ENCODE data around the gene MEX3A.

MEX3A gene

GRCh38 chr1:156101880-156102279 is 19.6 kb upstream of the MEX3A start:
- DNase-seq, result no peak

- no peak for DNase-seq
These were observed 18.1 kb upstream of the MEX3A start for GRCh38 chr1:156100205-156100995.

GRCh38 chr1:156099282-156099681 is 17.0 kb upstream of the MEX3A start:
- no peak for DNase-seq

- DNase-seq, result no peak
These were observed 16.5 kb upstream of the MEX3A start for GRCh38 chr1:156098784-156099183.

GRCh38 chr1:156097499-156098178 is 15.4 kb upstream of the MEX3A start:
- DNase-seq, result no peak

GRCh38 chr1:156096640-156097391 is 14.6 kb upstream of the MEX3A start:
- peak; percentile 81 for DNase-seq

GRCh38 chr1:156095906-156096508 is 13.7 kb upstream of the MEX3A start:
- DNase-seq, result no peak

- no peak for DNase-seq
These were observed 9.3 kb upstream of the MEX3A start for GRCh38 chr1:156091610-156092009.

- peak; percentile 91 for DNase-seq
These were observed 8.5 kb upstream of the MEX3A start for GRCh38 chr1:156090840-156091188.

- no peak for DNase-seq
These were observed 8.0 kb upstream of the MEX3A start for GRCh38 chr1:156090138-156090839.

GRCh38 chr1:156089704-156090103 is 7.4 kb upstream of the MEX3A start:
- no peak for DNase-seq

GRCh38 chr1:156086256-156086662 is 4.0 kb upstream of the MEX3A start:
- no peak for DNase-seq

- no peak for DNase-seq
These were observed 1.8 kb upstream of the MEX3A start for GRCh38 chr1:156083800-156084790.

GRCh38 chr1:156081917-156082308 is 352 bp downstream of the MEX3A start:
- no peak for DNase-seq

GRCh38 chr1:156081180-156081916 is 917 bp downstream of the MEX3A start:
- DNase-seq, result no peak

GRCh38 chr1:156080863-156081179 is 1.4 kb downstream of the MEX3A start:
- no peak for DNase-seq

GRCh38 chr1:156080241-156080862 is 1.9 kb downstream of the MEX3A start:
- no peak for DNase-seq

GRCh38 chr1:156079762-156080161 is 2.5 kb downstream of the MEX3A start:
- no peak for DNase-seq

- DNase-seq, result no peak
These were observed 3.5 kb downstream of the MEX3A start for GRCh38 chr1:156078728-156079127.

GRCh38 chr1:156077430-156077760 is 4.9 kb downstream of the MEX3A start:
- DNase-seq, result no peak
